PC-3 (cell line): ENCODE measurements around the gene NEU1. TPM values are rescaled to one million over a fixed set of nuclear protein-coding genes. Genes with fewer than 3 reads are reported as not detected.

ENCODE experiments used
- ATAC-seq: fragments of 200-7000 bp; cut with Tn5 transposase; 2 replicates; pipeline ENCODE4 v1.9.1; 2020; ENCODE audit warnings: mild to moderate bottlenecking, moderate library complexity
- BruUV-seq: library from RNA; stranded (reverse); fragments of 400-500 nt; replicated peaks from 2 replicates; lab custom pipeline; 2021; lab: Mats Ljungman, UMichigan
- CTCF ChIA-PET: fragments of 300-600 bp; sonication (Branson Sonifier 250); formaldehyde crosslinking; loops from one replicate; lab custom pipeline; 2022; ENCODE audit warnings: antibody characterized with exemption; lab: Charles Lee
- POLR2A ChIA-PET: fragments of 300-600 bp; sonication (Branson Sonifier 250); formaldehyde crosslinking; loops from one replicate; lab custom pipeline; 2022; ENCODE audit warnings: antibody characterized with exemption; ENCODE audit not compliant: unreplicated experiment; lab: Charles Lee
- DNase-seq: peaks from one replicate; pipeline ENCODE4 v3.0.0-alpha.2; 2015
- H2AFZ ChIP-seq: fragments of 300-600 bp; sonication (generic); 2 replicates; pipeline ENCODE4 v1.6.0; 2016; ENCODE audit warnings: antibody characterized with exemption, low read length
- H3F3A ChIP-seq: fragments of 300-600 bp; sonication (generic); one replicate; pipeline ENCODE4 v1.6.0; 2017; ENCODE audit warnings: antibody characterized with exemption, low read length, control low read depth, mild to moderate bottlenecking; ENCODE audit not compliant: unreplicated experiment
- H3K27ac ChIP-seq: fragments of 300-600 bp; sonication (generic); 2 replicates; pipeline ENCODE4 v1.5.1; 2016; ENCODE audit warnings: mild to moderate bottlenecking, low read length
- H3K27me3 ChIP-seq: fragments of 300-600 bp; sonication (generic); 2 replicates; pipeline ENCODE4 v1.6.1; 2016; ENCODE audit warnings: low read length, mixed read lengths
- H3K36me3 ChIP-seq: fragments of 300-600 bp; sonication (generic); 2 replicates; pipeline ENCODE4 v1.6.1; 2016; ENCODE audit warnings: low read depth, mixed run types, low read length, mixed read lengths
- H3K4me1 ChIP-seq: fragments of 300-600 bp; sonication (generic); 2 replicates; pipeline ENCODE4 v1.5.1; 2016; ENCODE audit warnings: low read length; ENCODE audit not compliant: insufficient read depth
- H3K4me2 ChIP-seq: fragments of 300-600 bp; sonication (generic); 2 replicates; pipeline ENCODE4 v1.6.0; 2016; ENCODE audit warnings: low read length
- H3K4me3 ChIP-seq: fragments of 300-600 bp; sonication (generic); 2 replicates; pipeline ENCODE4 v1.5.1; 2016; ENCODE audit warnings: mild to moderate bottlenecking, low read length, mixed read lengths
- H3K79me2 ChIP-seq: fragments of 300-600 bp; sonication (generic); 2 replicates; pipeline ENCODE4 v1.6.1; 2017; ENCODE audit warnings: low read length, mixed read lengths
- H3K9ac ChIP-seq: fragments of 300-600 bp; sonication (generic); 2 replicates; pipeline ENCODE4 v1.6.0; 2016; ENCODE audit warnings: mild to moderate bottlenecking, low read length
- H3K9me2 ChIP-seq: fragments of 300-600 bp; sonication (generic); replicated peaks from 2 replicates; pipeline ENCODE4 v1.6.1; 2016; ENCODE audit warnings: mixed run types, low read length, mixed read lengths
- H3K9me3 ChIP-seq: fragments of 300-600 bp; sonication (generic); 2 replicates; pipeline ENCODE4 v1.6.1; 2016; ENCODE audit warnings: low read length, mixed read lengths
- H4K20me1 ChIP-seq: fragments of 300-600 bp; sonication (generic); 2 replicates; pipeline ENCODE4 v1.6.1; 2016; ENCODE audit warnings: low read length, mixed read lengths
- CTCF ChIP-seq: fragments of 300-600 bp; sonication (generic); conservative IDR thresholded peaks from 2 replicates; pipeline ENCODE4 v1.5.1; 2017; ENCODE audit warnings: antibody characterized with exemption, low read depth, mild to moderate bottlenecking, low read length
- EZH2 ChIP-seq: fragments of 300-600 bp; sonication (generic); IDR thresholded peaks from one replicate; pipeline ENCODE4 v1.6.1; 2017; ENCODE audit warnings: antibody characterized with exemption, mild to moderate bottlenecking, low read length; ENCODE audit not compliant: unreplicated experiment
- EZH2phosphoT487 ChIP-seq: fragments of 300-600 bp; sonication (generic); IDR thresholded peaks from 2 replicates; pipeline ENCODE4 v1.6.1; 2018; ENCODE audit warnings: mild to moderate bottlenecking, antibody characterized with exemption, low read length, borderline replicate concordance
- intact Hi-C: fragments of 100-400 bp; cut with micrococcal nuclease; formaldehyde crosslinking; loops from 2 replicates; pipeline ENCODE4 v1.9.0; 2023
- total RNA-seq: library from RNA; depleted of rRNA; stranded (reverse); fragments of >200 nt; gene quantifications from 2 replicates; pipeline ENCODE4 v1.2.3, GENCODE V29; 2014

The NEU1 gene
- total RNA-seq, 1 experiment from 2014 or later, result 31.7 TPM

DNA sequence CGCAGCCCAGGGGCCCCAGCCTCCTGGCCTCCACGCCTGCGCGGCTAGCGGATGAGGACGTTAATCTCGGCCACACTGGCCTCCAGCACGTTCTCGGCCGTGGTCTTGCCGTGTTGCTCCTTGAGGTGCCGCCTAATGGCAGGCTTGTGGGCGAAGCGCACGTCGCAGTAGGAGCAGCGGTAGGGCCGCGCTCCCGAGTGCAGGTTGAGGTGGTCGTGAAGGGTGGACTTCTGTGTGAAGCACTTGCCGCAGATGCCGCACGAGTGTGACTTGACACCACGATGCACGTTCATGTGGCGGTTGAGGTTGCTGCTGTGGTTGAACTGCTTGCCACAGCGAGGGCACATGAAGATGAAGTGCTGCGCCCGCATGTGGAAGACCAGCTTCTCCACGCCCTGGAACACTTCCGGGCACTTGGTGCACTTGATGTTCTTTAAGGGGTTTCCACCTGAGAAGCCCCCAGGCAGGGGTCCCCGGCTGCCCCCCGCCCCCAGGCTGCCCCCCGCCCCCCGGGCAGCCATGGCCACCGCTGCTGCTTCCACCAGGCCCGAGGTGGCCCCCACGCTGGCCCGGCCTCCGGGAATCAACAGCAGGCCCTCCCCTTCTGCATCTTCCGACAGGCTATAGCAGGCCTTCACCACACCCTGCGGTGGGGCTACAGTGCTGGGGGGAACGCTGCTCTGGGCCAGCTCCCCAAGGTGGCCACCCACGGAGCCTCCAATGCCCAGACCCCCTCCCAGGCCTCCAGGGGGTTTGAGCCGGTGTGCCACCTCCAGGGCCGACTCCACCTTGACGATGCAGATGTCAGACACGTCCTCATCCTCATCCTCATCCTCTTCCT is 37.5 kb upstream of the NEU1 start:
- Histone ChIP-seq H4K20me1 (no peaks in the 10 kb centered on the region), H3K79me2 (peaks cover 34% of the 10 kb centered on the region), H2AFZ (no peak overlapping the region), H3K27ac (no peak overlapping the region), H3K4me2 (no peak overlapping the region), H3K9me3 (no peaks in the 10 kb centered on the region), H3K9ac (no peak overlapping the region), H3K9me2 (no peaks in the 10 kb centered on the region), H3F3A (no peaks in the 10 kb centered on the region), H3K36me3 (peaks cover under 1% of the 10 kb centered on the region; the same call in 1 of the 2 replicates), H3K4me1 (peaks cover 28% of the 10 kb centered on the region), H3K27me3 (no peaks in the 10 kb centered on the region), H3K4me3 (no peak overlapping the region)
- intact Hi-C loops, result loop anchor here (5.0 to 10.0 kb wide), 2 partner anchors 38 to 215 kb away; partner anchors contain the start of gene NEU1
- POLR2A ChIA-PET, result no interaction called here
- CTCF ChIA-PET, result no interaction called here
- BruUV-seq, result no TSS peak
- DNase-seq (no peak), ATAC-seq (no peak)
- TF ChIP-seq EZH2phosphoT487 (no peak), EZH2 (no peak), CTCF (no peak)

GRCh38 chr6:31899215-31899614 is 36.6 kb upstream of the NEU1 start:
- ChIA-PET CTCF (no interaction called here), POLR2A (no interaction called here)
- Histone ChIP-seq H3K27ac (no peak overlapping the region), H3K4me2 (peak overlapping the region; percentile 92), H3K4me1 (peaks cover 28% of the 10 kb centered on the region), H3K9me3 (no peaks in the 10 kb centered on the region), H3F3A (no peaks in the 10 kb centered on the region), H3K9ac (no peak overlapping the region), H3K4me3 (no peak overlapping the region), H2AFZ (no peak overlapping the region), H3K27me3 (no peaks in the 10 kb centered on the region), H3K79me2 (peaks cover 34% of the 10 kb centered on the region), H4K20me1 (no peaks in the 10 kb centered on the region), H3K9me2 (no peaks in the 10 kb centered on the region), H3K36me3 (peaks cover 4% of the 10 kb centered on the region; the same call in 1 of the 2 replicates)
- ATAC-seq, result no peak
- intact Hi-C loops, result loop anchor here (5.0 kb wide), 1 partner anchor 37 kb away; the partner anchor contains the start of gene NEU1
- no peak for TF ChIP-seq CTCF
- TF ChIP-seq EZH2phosphoT487, result no peak
- no TSS peak for BruUV-seq
- DNase-seq, result no peak
